Esophagus muscularis mucosa (tissue), 4 donors: ENCODE data around the gene USP20. TPM values are rescaled to one million over a fixed set of nuclear protein-coding genes. Genes with fewer than 3 reads are reported as not detected.

Source experiments
- DNase-seq: peaks from one replicate; pipeline ENCODE4 v3.0.0-alpha.2; 2017; ENCODE audit errors: extremely low spot score
- H3K27ac ChIP-seq, 4 donors: fragments of 200-600 bp; sonication (generic); replicated peaks in 1 of 4; 1 replicate in 3 of 4; 2 replicates in 1 of 4; pipeline ENCODE4 v1.5.1; 2016 to 2019; ENCODE audit warnings: mild to moderate bottlenecking in 1 of 4
- H3K27me3 ChIP-seq, 4 donors: fragments of 200-600 bp; sonication (generic); one replicate each; pipeline versions ENCODE4 v1.5.1 to v1.6.0; 2016 to 2019
- H3K36me3 ChIP-seq, 4 donors: fragments of 200-600 bp; sonication (generic); one replicate each; pipeline ENCODE4 v1.5.1; 2016 to 2019
- H3K4me1 ChIP-seq, 4 donors: fragments of 200-600 bp; sonication (generic); one replicate each; pipeline ENCODE4 v1.5.1; 2016 to 2019
- H3K4me3 ChIP-seq, 4 donors: fragments of 200-600 bp; sonication (generic); 1 replicate in 2 of 4; 2 replicates in 2 of 4; pipeline ENCODE4 v1.5.1; 2016 to 2019; ENCODE audit warnings: mild to moderate bottlenecking in 4 of 4, moderate library complexity in 1 of 4
- H3K9me3 ChIP-seq, 4 donors: fragments of 200-600 bp; sonication (generic); 1 replicate in 3 of 4; 2 replicates in 1 of 4; pipeline ENCODE4 v1.5.1; 2016 to 2019
- EP300 ChIP-seq: sonication (generic); formaldehyde crosslinking; IDR thresholded peaks from one replicate; pipeline ENCODE4 v1.6.1; 2017; ENCODE audit warnings: antibody characterized with exemption
- POLR2A ChIP-seq: fragments of 450-650 bp; IDR thresholded peaks from one replicate; pipeline ENCODE4 v1.6.1; 2017; ENCODE audit warnings: antibody characterized with exemption, moderate library complexity, mild to moderate bottlenecking, low read depth
- POLR2AphosphoS5 ChIP-seq, 2 donors: sonication (generic); formaldehyde crosslinking; IDR thresholded peaks; one replicate each; pipeline ENCODE4 v1.6.1; 2017; ENCODE audit warnings: antibody characterized with exemption in 2 of 2
- WGBS: methylation state at CpG from one replicate; pipeline ENCODE4 v1.1.5; 2018; 5-methylcytosine and 5-hydroxymethylcytosine counted together
- intact Hi-C: fragments of 100-400 bp; cut with DNase I; formaldehyde crosslinking; loops from one replicate; pipeline ENCODE4 v1.15.1; 2023
- total RNA-seq, 4 donors: library from RNA; depleted of rRNA; stranded (reverse); fragments of >200 nt; gene quantifications; one replicate each; pipeline versions ENCODE4 v1.1.0 to v1.2.1, GENCODE V29; 2016
- TF ChIP-seq, protein P1 (sequence below), 3 experiments: fragments of 200-600 bp in 2 of 3; fragments of 450-650 bp in 1 of 3; sonication (generic) in 2 of 3; IDR thresholded peaks; one replicate each; pipeline ENCODE4 v1.5.1; 2017 to 2019; ENCODE audit warnings: antibody characterized with exemption in 3 of 3, mild to moderate bottlenecking in 2 of 3, moderate library complexity in 1 of 3

USP20 gene
- total RNA-seq, 4 donors from 2014 or later: 31.1 to 45.3 (median 38.7) TPM

DNA sequence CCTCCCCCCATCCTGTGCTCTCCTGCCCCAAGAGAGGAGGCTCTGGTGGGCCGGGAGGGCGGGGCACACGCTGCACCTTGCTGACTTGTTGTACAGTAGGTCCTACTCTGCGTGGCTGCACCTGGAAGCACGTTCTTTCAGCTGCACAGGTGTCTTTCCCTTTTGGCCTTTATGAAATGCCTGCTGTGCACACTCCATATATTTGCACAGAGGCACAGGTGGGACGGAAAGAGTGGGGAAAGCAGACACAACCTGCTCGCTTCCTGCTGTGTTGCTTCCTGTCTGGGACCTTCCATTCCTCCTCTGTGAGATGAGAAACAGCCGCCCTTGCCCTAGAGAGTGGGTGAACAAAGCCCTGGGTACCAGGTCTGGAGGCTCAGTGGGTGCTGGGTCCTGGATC lies 4.8 kb downstream of the USP20 start:
- Histone ChIP-seq H3K27me3 (no peaks in the 10 kb centered on the region), H3K4me3 (no peak overlapping the region), H3K36me3 (peaks cover 0 to 11% (median 8%) of the 10 kb centered on the region in 4 donors), H3K9me3 (no peaks in the 10 kb centered on the region), H3K27ac (peak overlapping the region in 1 of 4 donors; percentile 26), H3K4me1 (peaks cover 19 to 47% (median 42%) of the 10 kb centered on the region in 4 donors)
- WGBS: 89% methylated on average over 6 of the region's 8 CpGs
- intact Hi-C loops: no loop called here
- TF ChIP-seq, protein P1, sequence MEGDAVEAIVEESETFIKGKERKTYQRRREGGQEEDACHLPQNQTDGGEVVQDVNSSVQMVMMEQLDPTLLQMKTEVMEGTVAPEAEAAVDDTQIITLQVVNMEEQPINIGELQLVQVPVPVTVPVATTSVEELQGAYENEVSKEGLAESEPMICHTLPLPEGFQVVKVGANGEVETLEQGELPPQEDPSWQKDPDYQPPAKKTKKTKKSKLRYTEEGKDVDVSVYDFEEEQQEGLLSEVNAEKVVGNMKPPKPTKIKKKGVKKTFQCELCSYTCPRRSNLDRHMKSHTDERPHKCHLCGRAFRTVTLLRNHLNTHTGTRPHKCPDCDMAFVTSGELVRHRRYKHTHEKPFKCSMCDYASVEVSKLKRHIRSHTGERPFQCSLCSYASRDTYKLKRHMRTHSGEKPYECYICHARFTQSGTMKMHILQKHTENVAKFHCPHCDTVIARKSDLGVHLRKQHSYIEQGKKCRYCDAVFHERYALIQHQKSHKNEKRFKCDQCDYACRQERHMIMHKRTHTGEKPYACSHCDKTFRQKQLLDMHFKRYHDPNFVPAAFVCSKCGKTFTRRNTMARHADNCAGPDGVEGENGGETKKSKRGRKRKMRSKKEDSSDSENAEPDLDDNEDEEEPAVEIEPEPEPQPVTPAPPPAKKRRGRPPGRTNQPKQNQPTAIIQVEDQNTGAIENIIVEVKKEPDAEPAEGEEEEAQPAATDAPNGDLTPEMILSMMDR (IDR thresholded peaks at IDR 0.05): no peak
- TF ChIP-seq POLR2A: no peak
- no peak for TF ChIP-seq POLR2AphosphoS5 (IDR thresholded peaks at IDR 0.05)
- no peak for TF ChIP-seq EP300
- no peak for DNase-seq

- no peaks in the 10 kb centered on the region for H3K9me3 ChIP-seq
- intact Hi-C loops: no loop called here
- DNase-seq: no peak
- TF ChIP-seq POLR2A: no peak
- no peak for TF ChIP-seq EP300
- no peak for TF ChIP-seq POLR2AphosphoS5 (IDR thresholded peaks at IDR 0.05)
- TF ChIP-seq, protein P1 (IDR thresholded peaks at IDR 0.05): no peak
- no peaks in the 10 kb centered on the region for H3K27me3 ChIP-seq
- no peak overlapping the region for H3K4me3 ChIP-seq
- peaks cover 16 to 43% (median 38%) of the 10 kb centered on the region in 4 donors for H3K4me1 ChIP-seq
- no peak overlapping the region for H3K27ac ChIP-seq
- peaks cover 0 to 11% (median 8%) of the 10 kb centered on the region in 4 donors for H3K36me3 ChIP-seq
- 54% methylated on average over 4 of the region's 4 CpGs for WGBS
Observed at GRCh38 chr9:129841071-129841470, 5.8 kb downstream of the USP20 start.

DNA sequence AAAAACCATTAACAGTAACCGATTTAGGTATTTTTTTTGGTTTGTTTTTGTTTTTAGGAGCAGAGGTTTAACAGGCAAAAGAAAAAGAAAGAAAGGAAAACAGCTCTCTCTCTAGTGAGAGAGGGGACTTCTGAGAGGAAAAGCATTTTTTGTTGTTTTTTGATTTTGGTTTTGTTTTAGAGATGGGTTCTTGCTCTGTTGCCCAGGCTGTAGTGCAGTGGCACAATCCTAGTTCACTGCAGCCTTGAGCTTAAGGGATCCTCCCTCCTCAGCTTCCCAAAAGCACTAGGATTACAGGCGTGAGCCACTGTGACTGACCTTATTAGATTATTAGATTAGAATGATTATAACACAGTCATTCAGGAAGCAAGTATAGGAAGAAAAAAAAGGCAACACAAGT lies 10.1 kb downstream of the USP20 start:
- Histone ChIP-seq H3K36me3 (peaks cover 0 to 16% (median 13%) of the 10 kb centered on the region in 4 donors), H3K4me3 (no peak overlapping the region), H3K27ac (no peak overlapping the region), H3K9me3 (no peaks in the 10 kb centered on the region), H3K27me3 (no peaks in the 10 kb centered on the region), H3K4me1 (peaks cover 0 to 21% (median 17%) of the 10 kb centered on the region in 4 donors)
- intact Hi-C loops: no loop called here
- no peak for DNase-seq
- WGBS: 79% methylated on average over 2 of the region's 2 CpGs
- no peak for TF ChIP-seq POLR2AphosphoS5 (IDR thresholded peaks at IDR 0.05)
- no peak for TF ChIP-seq EP300
- TF ChIP-seq, protein P1 (IDR thresholded peaks at IDR 0.05): no peak
- TF ChIP-seq POLR2A: no peak

DNA sequence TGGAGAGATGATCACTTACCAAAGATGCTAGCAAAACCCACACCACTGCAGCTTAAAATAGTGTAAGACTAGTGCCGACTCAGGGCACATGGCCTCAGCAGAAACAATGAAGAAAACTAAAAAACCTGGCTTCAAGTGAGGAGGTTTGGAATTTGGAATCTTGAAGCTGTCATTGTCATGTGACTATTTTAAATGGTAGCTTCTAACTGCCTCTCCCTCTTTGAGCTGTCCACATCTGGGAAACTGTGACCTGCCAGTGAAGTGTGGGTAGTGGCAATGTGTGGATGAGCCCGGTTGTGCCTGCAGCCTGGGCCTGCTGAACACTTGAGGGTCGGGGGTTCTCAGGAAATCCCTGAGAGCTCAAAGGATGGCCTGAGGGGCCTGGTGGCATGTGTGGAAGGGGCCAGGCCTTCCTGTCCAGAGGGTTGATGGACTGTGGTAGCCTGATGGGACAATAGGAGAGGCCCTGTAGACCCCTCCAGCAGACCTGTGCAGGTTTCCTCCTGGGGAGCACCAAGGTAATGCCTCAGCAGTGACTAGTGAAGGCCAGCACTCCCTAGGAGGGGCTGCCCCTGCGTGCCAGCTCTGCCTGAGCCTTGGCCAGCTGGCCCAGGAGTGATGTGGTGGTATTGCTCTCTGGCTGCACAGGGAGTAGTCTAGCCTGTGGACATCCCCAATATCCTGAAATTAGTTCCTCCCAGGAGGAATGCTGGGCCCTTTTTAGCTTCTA lies 13.6 kb downstream of the USP20 start:
- Histone ChIP-seq H3K36me3 (peaks cover 15 to 43% (median 34%) of the 10 kb centered on the region in 4 donors), H3K4me3 (no peak overlapping the region), H3K4me1 (peaks cover 0 to 43% (median 40%) of the 10 kb centered on the region in 4 donors), H3K9me3 (no peaks in the 10 kb centered on the region), H3K27ac (peak overlapping the region; percentile 50 to 87 (median 80)), H3K27me3 (no peaks in the 10 kb centered on the region)
- 77% methylated on average over 3 of the region's 4 CpGs for WGBS
- TF ChIP-seq POLR2A (no peak), POLR2AphosphoS5 (IDR thresholded peaks at IDR 0.05) (no peak), EP300 (no peak)
- TF ChIP-seq, protein P1 (IDR thresholded peaks at IDR 0.05): no peak
- DNase-seq: no peak
- intact Hi-C loops: no loop called here
